CD4-positive, alpha-beta T cell treated with Interleukin-17A for 1 hour (primary cell): ENCODE measurements around the gene VWA8.
"Not testable (repeated sequence)": the region's sequence is repeated elsewhere in the genome, so short reads cannot be mapped to it uniquely, and the experiment has no call there.

Experiments used
- DNase-seq: peaks from one replicate; pipeline ENCODE4 v3.0.0-alpha.2; 2020

Gene VWA8

GRCh38 chr13:41962994-41963393 is 2.1 kb upstream of the VWA8 start:
- no peak for DNase-seq

DNA sequence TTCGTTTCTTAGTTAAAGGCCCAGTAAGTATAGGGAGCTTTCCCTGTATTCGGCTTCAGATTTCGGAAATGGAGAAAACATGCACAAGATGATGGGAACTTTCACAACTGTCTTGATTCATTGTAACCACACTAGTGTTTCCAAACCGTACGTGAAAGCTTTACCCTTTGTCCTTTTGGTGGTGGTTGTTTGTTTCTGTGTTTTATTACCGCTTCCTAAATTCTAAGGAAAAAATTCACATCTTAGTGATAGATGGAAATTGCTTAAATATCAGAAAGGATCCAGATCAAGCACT is 504 bp upstream of the VWA8 start:
- DNase-seq, result no peak

GRCh38 chr13:41960211-41960636 is 685 bp downstream of the VWA8 start:
- DNase-seq, result no peak

GRCh38 chr13:41956272-41956671 is 4.6 kb downstream of the VWA8 start:
- DNase-seq, result no peak

- DNase-seq, result no peak
Measured at GRCh38 chr13:41955605-41956004, 5.3 kb downstream of the VWA8 start.

- DNase-seq, result no peak
Measured at GRCh38 chr13:41954226-41954625, 6.7 kb downstream of the VWA8 start.

GRCh38 chr13:41952749-41953148 is 8.2 kb downstream of the VWA8 start:
- no peak for DNase-seq

DNA sequence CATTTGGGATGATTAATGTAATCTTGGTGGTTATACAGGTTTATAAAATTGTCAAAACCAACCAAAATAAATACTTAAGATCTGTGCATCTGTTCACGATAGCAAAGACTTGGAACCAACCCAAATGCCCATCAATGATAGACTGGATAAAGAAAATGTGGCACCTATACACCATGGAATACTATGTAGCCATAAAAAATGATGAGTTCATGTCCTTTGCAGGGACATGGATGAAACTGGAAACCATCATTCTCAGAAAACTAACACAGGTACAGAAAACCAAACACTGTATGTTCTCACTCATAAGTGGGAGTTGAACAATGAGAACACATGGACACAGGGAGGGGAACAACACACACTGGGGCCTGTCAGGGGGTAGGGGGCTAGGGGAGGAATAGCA is 11.8 kb downstream of the VWA8 start:
- DNase-seq, result not testable (repeated sequence)

- DNase-seq, result no peak
Measured at GRCh38 chr13:41945926-41946325, 15.0 kb downstream of the VWA8 start.

- DNase-seq, result no peak
Measured at GRCh38 chr13:41944635-41945397, 16.1 kb downstream of the VWA8 start.

GRCh38 chr13:41944229-41944628 is 16.7 kb downstream of the VWA8 start:
- no peak for DNase-seq

DNA sequence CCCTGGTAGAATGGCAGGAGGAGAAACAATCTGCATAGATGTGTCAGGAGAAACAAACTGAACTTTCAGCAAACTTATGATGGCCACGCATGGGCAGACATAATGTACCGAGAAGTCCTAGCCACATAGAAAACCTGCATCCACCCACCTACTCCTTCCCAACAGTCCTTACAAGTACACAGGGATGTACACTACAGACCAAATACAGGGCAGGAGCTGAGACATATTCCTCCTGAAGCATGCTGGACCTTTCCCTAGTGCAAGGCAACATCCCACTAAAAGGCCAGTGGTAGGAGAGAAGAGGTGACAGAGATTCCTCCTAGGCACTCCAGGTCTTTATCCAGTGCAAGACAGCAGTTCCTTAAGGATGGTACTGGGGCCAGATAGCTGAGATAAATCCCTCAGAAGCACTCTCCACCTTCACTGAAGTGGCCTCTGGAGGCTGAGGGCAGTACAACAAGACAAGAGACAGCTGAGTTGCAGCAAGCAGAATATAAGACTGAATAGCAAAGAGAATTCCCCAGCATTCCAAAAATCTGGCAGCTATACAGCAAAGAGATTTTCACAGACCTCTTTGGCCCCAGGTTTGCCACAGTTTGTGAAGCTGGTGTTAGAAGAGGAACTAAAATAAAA is 18.3 kb downstream of the VWA8 start:
- DNase-seq, result no peak

GRCh38 chr13:41941174-41941573 is 19.7 kb downstream of the VWA8 start:
- no peak for DNase-seq

DNA sequence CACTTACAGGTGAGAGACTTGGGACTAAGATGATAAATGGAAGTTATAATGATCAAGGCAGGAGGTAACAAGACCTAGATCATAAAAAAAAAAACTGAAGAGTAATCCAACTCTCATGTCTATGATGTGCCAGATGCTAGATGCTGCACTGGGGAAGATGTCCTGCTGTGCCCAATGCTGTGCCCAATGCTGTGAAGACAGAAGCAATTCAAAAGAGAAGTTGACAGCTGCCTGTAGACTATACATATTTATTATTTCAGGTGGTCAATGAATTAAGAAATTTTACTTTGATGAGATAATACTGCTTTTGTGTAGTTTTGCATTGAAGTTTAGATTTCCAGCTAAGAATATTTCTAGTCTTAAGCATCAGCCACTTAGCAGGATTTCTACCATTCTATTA is 21.5 kb downstream of the VWA8 start:
- DNase-seq, result no peak

- DNase-seq, result no peak
Measured at GRCh38 chr13:41938918-41939317, 22.0 kb downstream of the VWA8 start.

DNA sequence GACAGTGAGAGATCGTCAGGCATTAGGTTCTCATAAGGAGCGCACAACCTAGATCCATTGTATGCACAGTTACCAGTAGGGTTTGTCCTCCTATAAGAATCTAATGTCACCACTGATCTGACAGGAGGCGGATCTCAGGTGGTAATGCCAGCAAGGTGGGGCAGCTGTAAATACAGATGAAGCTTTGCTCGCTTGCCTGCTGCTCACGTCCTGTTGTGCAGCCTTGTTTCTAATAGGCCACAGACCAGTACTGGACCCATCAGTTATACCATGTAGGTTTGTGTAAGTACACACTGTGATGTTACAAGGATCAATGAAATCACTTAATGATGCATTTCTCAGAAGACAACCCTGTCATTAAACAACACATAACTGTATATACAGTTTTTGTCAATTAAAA is 23.5 kb downstream of the VWA8 start:
- no peak for DNase-seq

GRCh38 chr13:41935501-41935900 is 25.4 kb downstream of the VWA8 start:
- DNase-seq, result no peak

DNA sequence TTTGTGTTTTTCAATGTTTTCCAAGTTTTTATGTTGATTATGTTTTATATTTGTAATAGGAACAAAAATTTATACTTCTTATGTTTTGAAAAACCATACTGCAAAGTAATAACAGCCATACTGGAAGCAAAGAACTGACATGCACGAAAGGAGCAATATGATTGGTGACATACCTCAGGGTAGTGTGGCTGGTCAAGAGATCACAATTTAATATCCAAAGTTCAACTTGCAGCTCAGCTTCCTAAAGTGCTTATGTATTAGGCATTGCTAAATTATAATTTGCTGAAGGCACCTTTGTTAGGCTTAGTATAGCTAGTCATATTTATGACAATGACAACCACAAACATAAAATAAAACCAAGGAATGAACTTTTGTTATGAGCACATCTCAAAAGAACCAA is 25.9 kb downstream of the VWA8 start:
- DNase-seq, result no peak

DNA sequence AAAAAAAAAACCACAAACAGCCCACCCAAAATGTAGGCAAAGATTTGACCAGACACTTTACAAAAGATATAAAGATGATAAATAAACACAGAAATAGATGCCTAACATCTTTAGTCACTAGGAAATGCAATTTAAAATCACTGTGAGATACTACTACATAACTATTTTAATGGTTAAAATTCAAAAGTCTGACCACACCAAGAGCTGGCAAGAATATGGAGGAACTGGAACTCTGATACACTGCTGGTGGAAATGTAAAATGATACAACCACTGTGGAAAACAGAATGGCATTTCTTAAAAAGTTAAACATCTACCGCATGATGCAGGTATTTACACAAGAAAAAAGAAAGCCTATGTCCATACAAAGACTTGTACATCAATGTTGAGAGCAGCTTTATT is 26.8 kb downstream of the VWA8 start:
- no peak for DNase-seq

DNA sequence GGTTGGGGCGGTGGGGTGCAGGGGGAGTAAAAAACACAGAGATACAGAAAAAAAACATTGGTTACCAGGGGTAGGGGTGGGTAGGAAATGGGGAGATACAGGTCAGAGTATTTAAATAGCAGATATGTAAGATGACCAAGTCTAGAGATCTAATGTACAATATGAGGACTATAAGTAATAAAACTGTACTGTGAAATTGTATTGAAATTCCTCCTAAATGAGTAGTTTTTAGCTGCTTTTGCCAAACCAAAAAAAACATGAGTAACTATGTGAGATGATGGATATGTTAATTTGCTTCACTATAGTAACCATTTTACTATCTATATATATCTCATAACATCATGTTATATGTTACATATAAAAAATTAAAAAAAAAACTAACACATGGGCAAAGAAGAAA is 29.6 kb downstream of the VWA8 start:
- DNase-seq, result no peak

- no peak for DNase-seq
Measured at GRCh38 chr13:41930154-41930553, 30.8 kb downstream of the VWA8 start.

DNA sequence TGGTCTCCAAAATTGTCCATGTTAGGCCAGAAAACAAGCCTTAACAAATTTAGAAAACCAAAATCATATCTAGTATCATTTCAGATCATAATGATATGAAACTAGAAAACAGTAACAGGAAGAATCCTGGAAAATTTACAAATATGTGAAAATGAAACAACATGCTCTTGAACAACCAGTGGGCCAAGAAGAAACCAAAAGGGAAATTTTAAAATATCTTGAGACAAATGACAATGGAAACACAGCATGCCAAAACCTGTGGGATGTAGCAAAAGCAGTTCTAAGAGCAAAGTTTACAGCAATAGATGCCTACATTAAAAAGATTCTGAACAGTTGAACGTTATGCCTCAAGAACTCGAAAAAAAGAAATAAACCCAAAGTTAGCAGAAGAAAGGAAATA is 32.6 kb downstream of the VWA8 start:
- DNase-seq, result no peak

DNA sequence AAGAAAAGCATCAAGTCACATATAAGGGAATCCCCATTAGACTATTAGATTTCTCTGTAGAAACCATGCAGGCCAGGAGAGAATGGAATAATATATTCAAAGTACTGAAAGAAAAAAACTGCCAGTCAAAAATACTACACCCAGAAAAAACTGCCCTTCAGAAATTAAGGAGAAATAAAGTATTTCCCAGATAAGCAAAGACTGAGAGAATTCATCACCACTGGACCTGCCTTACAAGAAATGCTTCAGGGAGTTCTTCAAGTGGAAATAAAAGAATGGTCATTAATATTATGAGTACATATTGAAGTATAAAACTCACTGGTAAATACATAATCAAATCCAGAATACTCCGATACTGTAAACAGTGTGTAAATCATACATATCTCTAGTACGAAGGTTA is 35.9 kb downstream of the VWA8 start:
- DNase-seq, result no peak

GRCh38 chr13:41922894-41923293 is 38.0 kb downstream of the VWA8 start:
- not testable (repeated sequence) for DNase-seq
